ENCODE measurements around the gene CGB5.

DNA sequence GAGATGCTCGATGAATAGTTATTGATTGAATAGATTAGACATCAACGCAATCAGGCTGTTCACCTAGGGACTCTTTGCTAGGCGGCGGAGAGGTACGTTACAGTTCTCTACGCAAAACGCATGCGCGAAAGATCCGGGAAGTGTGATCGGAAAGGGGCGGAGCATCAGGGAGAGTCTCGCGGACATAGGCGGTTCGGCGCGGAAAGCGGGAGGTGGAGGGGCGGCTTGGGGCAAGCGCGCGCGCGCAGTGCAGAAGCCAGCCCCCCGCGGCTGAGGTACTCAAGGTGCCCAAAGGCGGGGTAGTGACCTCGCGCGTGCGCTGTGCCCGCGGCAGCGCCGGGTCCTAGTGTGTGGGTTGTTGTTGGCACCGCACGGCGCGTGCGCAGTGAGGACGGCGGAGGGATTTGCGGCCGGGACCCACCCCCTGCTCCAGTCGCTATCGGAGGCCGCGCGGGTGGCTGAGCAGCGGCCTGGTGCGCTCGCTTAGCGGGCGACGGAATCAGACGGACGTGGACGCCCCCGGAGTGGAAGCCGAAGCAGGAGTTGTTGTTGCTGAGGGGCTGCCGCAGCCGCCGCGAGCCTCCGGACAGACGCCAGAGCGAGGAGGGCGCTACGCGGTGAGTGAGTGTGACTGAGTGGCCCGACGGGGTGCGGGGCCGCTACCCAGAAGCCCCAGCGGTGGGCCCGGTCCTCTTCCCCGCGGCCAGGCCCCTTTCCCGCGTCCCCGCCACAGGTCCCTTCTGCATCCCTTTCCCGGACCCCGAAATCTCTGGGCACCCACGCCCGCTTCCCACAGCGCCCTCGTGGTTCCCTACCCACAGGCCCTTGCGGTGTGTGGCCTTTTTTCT lies 41.6 kb downstream of the CGB5 start, which contains the start of gene SNRNP70:
- no peak for TF ChIP-seq CTCF (IDR thresholded peaks at IDR 0.05)
- TF ChIP-seq EP300 (IDR thresholded peaks at IDR 0.05; ENCODE audit: borderline replicate concordance in 1 of 2, low read depth in 1 of 2, low read length in 1 of 2): no peak
- TF ChIP-seq GABPA (IDR thresholded peaks at IDR 0.05; ENCODE audit: low read depth): peak; percentile 7; the same call in 1 of the 2 replicates
- TF ChIP-seq POLR2AphosphoS5 (IDR thresholded peaks at IDR 0.05; ENCODE audit: low read depth, low read length): peak; percentile 83
- no peak for TF ChIP-seq RFX5 (IDR thresholded peaks at IDR 0.05; ENCODE audit: low read length)
- TF ChIP-seq JUND (IDR thresholded peaks at IDR 0.05): no peak
- TF ChIP-seq TCF12 (IDR thresholded peaks at IDR 0.05): peak; percentile 24; the same call in 1 of the 2 replicates
- TF ChIP-seq USF2 (IDR thresholded peaks at IDR 0.05; ENCODE audit: borderline replicate concordance, low read depth, low read length): no peak
- TF ChIP-seq, protein P1, sequence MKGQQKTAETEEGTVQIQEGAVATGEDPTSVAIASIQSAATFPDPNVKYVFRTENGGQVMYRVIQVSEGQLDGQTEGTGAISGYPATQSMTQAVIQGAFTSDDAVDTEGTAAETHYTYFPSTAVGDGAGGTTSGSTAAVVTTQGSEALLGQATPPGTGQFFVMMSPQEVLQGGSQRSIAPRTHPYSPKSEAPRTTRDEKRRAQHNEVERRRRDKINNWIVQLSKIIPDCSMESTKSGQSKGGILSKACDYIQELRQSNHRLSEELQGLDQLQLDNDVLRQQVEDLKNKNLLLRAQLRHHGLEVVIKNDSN (IDR thresholded peaks at IDR 0.05; ENCODE audit: borderline replicate concordance, low read depth): no peak
- TF ChIP-seq MXI1 (IDR thresholded peaks at IDR 0.05; ENCODE audit: low read depth, low read length): peak; percentile 81
- peak; percentile 50 for TF ChIP-seq GATA2 (CRISPR knock-in tag; IDR thresholded peaks at IDR 0.05)

Data from SK-N-SH (cell line).